SK-N-SH (cell line): ENCODE data around the gene ARL4D. TPM values are rescaled to one million over a fixed set of nuclear protein-coding genes. Genes with fewer than 3 reads are reported as not detected.

ENCODE experiments used
- CTCF ChIA-PET: fragments of 300-600, 350-600 bp; formaldehyde crosslinking; extraction: SDS; loops from one replicate; lab custom pipeline; 2021; lab: Yijun Ruan, JAX
- POLR2A ChIA-PET: fragments of 350-600 bp; sonication (Branson Sonifier 250); formaldehyde crosslinking; extraction: SDS; loops from one replicate; lab custom pipeline; 2020; ENCODE audit warnings: antibody characterized with exemption, inconsistent platforms; lab: Yijun Ruan, JAX
- DNase-seq: peaks from one replicate; pipeline ENCODE4 v3.0.0; 2012
- H2AFZ ChIP-seq: fragments of 200-600 bp; sonication (generic); 2 replicates; pipeline ENCODE4 v1.8.1; 2016; ENCODE audit warnings: antibody characterized with exemption, mild to moderate bottlenecking, low read depth
- H3F3A ChIP-seq: fragments of 200-600 bp; sonication (generic); replicated peaks from 2 replicates; pipeline ENCODE3; 2016; ENCODE audit warnings: antibody characterized with exemption, mild to moderate bottlenecking; ENCODE audit not compliant: insufficient read depth
- H3K27ac ChIP-seq, 2 experiments: fragments of 200-500 bp in 1 of 2; fragments of 200-600 bp in 1 of 2; sonication (Bioruptor generic) in 1 of 2; sonication (generic), shearing (Covaris generic) in 1 of 2; 2 replicates each; pipeline versions ENCODE4 v1.5.1 to v1.6.1; 2014 to 2016; ENCODE audit warnings: low read depth in 2 of 2, inconsistent platforms in 1 of 2, low read length in 1 of 2, mild to moderate bottlenecking in 1 of 2, mixed read lengths in 1 of 2
- H3K27me3 ChIP-seq: fragments of 200-600 bp; sonication (generic), shearing (Covaris generic); 2 replicates; pipeline ENCODE4 v1.6.1; 2016; ENCODE audit warnings: mixed run types; ENCODE audit not compliant: insufficient read depth
- H3K36me3 ChIP-seq, 2 experiments: fragments of 200-500 bp in 1 of 2; fragments of 200-600 bp in 1 of 2; sonication (Bioruptor generic) in 1 of 2; sonication (generic) in 1 of 2; replicated peaks in 1 of 2; 2 replicates each; pipeline versions ENCODE3 to v1.5.1; 2014 to 2016; ENCODE audit warnings: low read length in 1 of 2, mild to moderate bottlenecking in 1 of 2; ENCODE audit not compliant: insufficient read depth in 2 of 2, control insufficient read depth in 1 of 2
- H3K4me1 ChIP-seq, 2 experiments: fragments of 200-500 bp in 1 of 2; fragments of 200-600 bp in 1 of 2; sonication (Bioruptor generic) in 1 of 2; sonication (generic), shearing (Covaris generic) in 1 of 2; 2 replicates each; pipeline versions ENCODE4 v1.5.1 to v1.6.1; 2014 to 2016; ENCODE audit warnings: low read depth in 1 of 2, low read length in 1 of 2, mixed run types in 1 of 2; ENCODE audit not compliant: insufficient read depth in 2 of 2, control insufficient read depth in 1 of 2
- H3K4me2 ChIP-seq: fragments of 200-600 bp; sonication (generic), shearing (Covaris generic); 2 replicates; pipeline ENCODE4 v1.6.1; 2017; ENCODE audit warnings: mixed run types
- H3K4me3 ChIP-seq, 2 experiments: fragments of 200-500 bp in 1 of 2; fragments of 200-600 bp in 1 of 2; sonication (Bioruptor generic) in 1 of 2; sonication (generic), shearing (Covaris generic) in 1 of 2; 2 replicates each; pipeline versions ENCODE4 v1.5.1 to v1.8.1; 2014 to 2016; ENCODE audit warnings: low read depth in 2 of 2, inconsistent platforms in 1 of 2, low read length in 1 of 2, mild to moderate bottlenecking in 1 of 2, mixed read lengths in 1 of 2, moderate library complexity in 1 of 2
- H3K79me2 ChIP-seq: fragments of 200-600 bp; sonication (generic); 2 replicates; pipeline ENCODE4 v1.8.1; 2017; ENCODE audit warnings: mild to moderate bottlenecking; ENCODE audit not compliant: insufficient read depth
- H3K9ac ChIP-seq: fragments of 200-600 bp; sonication (generic); 2 replicates; pipeline ENCODE4 v1.6.1; 2017; ENCODE audit warnings: mixed run types
- H3K9me2 ChIP-seq: fragments of 200-600 bp; sonication (generic); 2 replicates; pipeline ENCODE4 v1.6.1; 2017; ENCODE audit warnings: mixed run types
- H3K9me3 ChIP-seq: fragments of 200-600 bp; sonication (generic); 2 replicates; pipeline ENCODE4 v1.6.1; 2017; ENCODE audit warnings: mixed run types, mild to moderate bottlenecking, moderate library complexity
- H4K20me1 ChIP-seq: fragments of 200-600 bp; sonication (generic); 2 replicates; pipeline ENCODE4 v1.6.1; 2017; ENCODE audit warnings: mild to moderate bottlenecking, mixed run types; ENCODE audit not compliant: insufficient read depth
- CHD2 ChIP-seq: fragments of 150-350 bp; IDR thresholded peaks from 2 replicates; pipeline ENCODE4 v1.6.1; 2018; ENCODE audit warnings: low read length; ENCODE audit not compliant: partially characterized antibody
- EP300 ChIP-seq, 2 experiments: IDR thresholded peaks; 2 replicates each; pipeline versions ENCODE4 v1.4.0 to v1.6.1; 2012; ENCODE audit warnings: borderline replicate concordance in 1 of 2, low read depth in 1 of 2, low read length in 1 of 2
- EZH2phosphoT487 ChIP-seq: fragments of 200-600 bp; sonication (generic); IDR thresholded peaks from 2 replicates; pipeline ENCODE4 v1.6.1; 2017; ENCODE audit warnings: low read depth, mixed run types, mild to moderate bottlenecking, antibody characterized with exemption, moderate library complexity, borderline replicate concordance
- FOSL2 ChIP-seq: IDR thresholded peaks from 2 replicates; pipeline ENCODE4 v1.4.0; 2012; ENCODE audit warnings: low read depth, mild to moderate bottlenecking, moderate library complexity, borderline replicate concordance
- IRF3 ChIP-seq: fragments of 150-350 bp; IDR thresholded peaks from 2 replicates; pipeline ENCODE4 v1.6.1; 2016; ENCODE audit warnings: mild to moderate bottlenecking, low read depth, low read length
- NFIC ChIP-seq: IDR thresholded peaks from 2 replicates; pipeline ENCODE4 v1.4.0; 2012; ENCODE audit warnings: borderline replicate concordance
- NRF1 ChIP-seq: IDR thresholded peaks from 2 replicates; pipeline ENCODE4 v1.6.1; 2012; ENCODE audit warnings: low read depth, mild to moderate bottlenecking, low read length
- PBX3 ChIP-seq: IDR thresholded peaks from 2 replicates; pipeline ENCODE4; 2012
- POLR2AphosphoS5 ChIP-seq: IDR thresholded peaks from 2 replicates; pipeline ENCODE4 v1.6.1; 2012; ENCODE audit warnings: low read depth, low read length
- RAD21 ChIP-seq: IDR thresholded peaks from 2 replicates; pipeline ENCODE4 v1.6.1; 2012; ENCODE audit warnings: mild to moderate bottlenecking, low read length
- RXRA ChIP-seq: IDR thresholded peaks from 2 replicates; pipeline ENCODE4 v1.4.0; 2012; ENCODE audit warnings: low read depth, mild to moderate bottlenecking, borderline replicate concordance
- SIN3A ChIP-seq: IDR thresholded peaks from 2 replicates; pipeline ENCODE4 v1.6.1; 2012; ENCODE audit warnings: low read depth, mild to moderate bottlenecking, low read length, moderate library complexity, borderline replicate concordance
- SMC3 ChIP-seq: IDR thresholded peaks from 2 replicates; pipeline ENCODE4 v1.6.1; 2012; ENCODE audit warnings: low read depth, low read length, improper control_type of control experiment
- TEAD4 ChIP-seq: IDR thresholded peaks from 2 replicates; pipeline ENCODE4 v1.4.0; 2012; ENCODE audit warnings: mild to moderate bottlenecking, borderline replicate concordance; ENCODE audit not compliant: insufficient read depth
- YY1 ChIP-seq: IDR thresholded peaks from 2 replicates; pipeline ENCODE4 v1.4.0; 2012; ENCODE audit warnings: low read depth, mild to moderate bottlenecking
- ZBTB33 ChIP-seq: IDR thresholded peaks from 2 replicates; pipeline ENCODE4 v1.4.0; 2012; ENCODE audit warnings: low read depth, borderline replicate concordance
- WGBS: methylation state at CpG from one replicate; pipeline ENCODE4 v1.1.6; 2017; ENCODE audit warnings: low lambda C conversion rate; 5-methylcytosine and 5-hydroxymethylcytosine counted together
- polyA plus RNA-seq, 3 experiments: library from polyadenylated mRNA; depleted of rRNA; stranded (reverse); fragments of >200 nt; gene quantifications; 2 replicates each; pipeline ENCODE4 v1.2.3, GENCODE V29; 2012
- TF ChIP-seq, protein P1 (sequence below): fragments of 150-350 bp; IDR thresholded peaks from 2 replicates; pipeline ENCODE4 v1.6.1; 2017; ENCODE audit warnings: antibody characterized with exemption, low read length, low read depth, borderline replicate concordance

ARL4D gene
- polyA plus RNA-seq, 1 of the 3 experiments (the other 2 are of a cell fraction) = 29.5 TPM

- no peaks in the 10 kb centered on the region for H3K4me1 ChIP-seq
- no peaks in the 10 kb centered on the region for H3K9me3 ChIP-seq
- POLR2A ChIA-PET = no interaction called here
- no peak overlapping the region for H2AFZ ChIP-seq
- H3K4me2 ChIP-seq = no peak overlapping the region
- no peaks in the 10 kb centered on the region for H3K27me3 ChIP-seq
- peaks cover 11% of the 10 kb centered on the region for H3F3A ChIP-seq
- no peak overlapping the region for H3K4me3 ChIP-seq
- DNase-seq = no peak
- no peaks in the 10 kb centered on the region for H3K79me2 ChIP-seq
- H4K20me1 ChIP-seq = no peaks in the 10 kb centered on the region
- no peaks in the 10 kb centered on the region for H3K9me2 ChIP-seq
- TF ChIP-seq IRF3 (no peak), PBX3 (no peak), YY1 (no peak), CHD2 (no peak), SIN3A (no peak), EZH2phosphoT487 (no peak), RXRA (no peak), ZBTB33 (no peak), POLR2AphosphoS5 (no peak), NRF1 (no peak), EP300 (IDR thresholded peaks at IDR 0.05; ENCODE audit: borderline replicate concordance in 1 of 2, low read depth in 1 of 2, low read length in 1 of 2) (no peak), RAD21 (no peak), SMC3 (no peak), FOSL2 (no peak), TEAD4 (no peak), NFIC (no peak)
- TF ChIP-seq, protein P1, sequence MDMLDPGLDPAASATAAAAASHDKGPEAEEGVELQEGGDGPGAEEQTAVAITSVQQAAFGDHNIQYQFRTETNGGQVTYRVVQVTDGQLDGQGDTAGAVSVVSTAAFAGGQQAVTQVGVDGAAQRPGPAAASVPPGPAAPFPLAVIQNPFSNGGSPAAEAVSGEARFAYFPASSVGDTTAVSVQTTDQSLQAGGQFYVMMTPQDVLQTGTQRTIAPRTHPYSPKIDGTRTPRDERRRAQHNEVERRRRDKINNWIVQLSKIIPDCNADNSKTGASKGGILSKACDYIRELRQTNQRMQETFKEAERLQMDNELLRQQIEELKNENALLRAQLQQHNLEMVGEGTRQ = no peak
- H3K27ac ChIP-seq = no peak overlapping the region
- no peak overlapping the region for H3K9ac ChIP-seq
- 90% methylated on average over 5 of the region's 5 CpGs for WGBS
- CTCF ChIA-PET = interaction anchor here (0.6 to 1.3 kb wide), 3 partner anchors 14 to 49 kb away, joined by 3 to 7 read pairs (median 3); partner anchors contain the start of gene DHX8
- no peaks in the 10 kb centered on the region for H3K36me3 ChIP-seq
Observed at GRCh38 chr17:43446773-43447172, 48.0 kb downstream of the ARL4D start.
